Nephron progenitor cell (in vitro differentiated cells): ENCODE data around the gene RBBP8.
"Not testable (repeated sequence)": the region's sequence is repeated elsewhere in the genome, so short reads cannot be mapped to it uniquely, and the experiment has no call there.

ENCODE experiments used
- DNase-seq: peaks from one replicate; pipeline ENCODE4 v3.0.0; 2021
- H3K27ac Mint-ChIP-seq: 2 replicates; pipeline ENCODE4 v1.8.0; 2021; ENCODE audit warnings: mild to moderate bottlenecking, moderate library complexity, mixed read lengths
- H3K27me3 Mint-ChIP-seq: 2 replicates; pipeline ENCODE4 v1.8.0; 2021; ENCODE audit warnings: mild to moderate bottlenecking, low read depth, mixed read lengths; ENCODE audit not compliant: poor library complexity
- H3K36me3 Mint-ChIP-seq: 2 replicates; pipeline ENCODE4 v1.8.0; 2021; ENCODE audit warnings: low read depth, mixed read lengths
- H3K4me1 Mint-ChIP-seq: 2 replicates; pipeline ENCODE4 v1.8.0; 2021; ENCODE audit warnings: mixed read lengths
- H3K4me3 Mint-ChIP-seq: 2 replicates; pipeline ENCODE4 v1.8.0; 2021; ENCODE audit warnings: mild to moderate bottlenecking, moderate library complexity, mixed read lengths
- H3K9me3 Mint-ChIP-seq: 2 replicates; pipeline ENCODE4 v1.8.0; 2021; ENCODE audit warnings: mild to moderate bottlenecking, moderate library complexity, mixed read lengths
- CTCF ChIP-seq: fragments of 200-600 bp; sonication (generic); IDR thresholded peaks from 2 replicates; pipeline ENCODE4 v1.5.0; 2021; ENCODE audit warnings: antibody characterized with exemption

Gene RBBP8

GRCh38 chr18:22933206-22933965 is at the start of gene RBBP8:
Gene RBBP8, plus strand, starts transcription at chr18:22933328. Its CDS starts 3,524 bp downstream, at chr18:22936852.
- TF ChIP-seq CTCF: no peak
- H3K27ac Mint-ChIP-seq: peak within 1 kb of the TSS; percentile 92
- peak; percentile 92 for DNase-seq
- no peaks in the 10 kb centered on the region for H3K9me3 Mint-ChIP-seq
- H3K36me3 Mint-ChIP-seq: peaks cover 21% of the 10 kb centered on the region
- H3K27me3 Mint-ChIP-seq: peaks cover 4% of the 10 kb centered on the region
- H3K4me1 Mint-ChIP-seq: peaks cover 58% of the 10 kb centered on the region
- peak within 1 kb of the TSS; percentile 90 for H3K4me3 Mint-ChIP-seq

- no peak for DNase-seq
- Mint-ChIP-seq H3K9me3 (peaks cover 37% of the 10 kb centered on the region), H3K4me1 (peaks cover 9% of the 10 kb centered on the region), H3K27ac (no peak overlapping the region), H3K4me3 (no peak overlapping the region), H3K27me3 (no peaks in the 10 kb centered on the region), H3K36me3 (peaks cover 19% of the 10 kb centered on the region)
- no peak for TF ChIP-seq CTCF
Observed at GRCh38 chr18:22883827-22884226, 49.3 kb upstream of the RBBP8 start.

- not testable (repeated sequence) for H3K27ac Mint-ChIP-seq, H3K27me3 Mint-ChIP-seq, H3K4me1 Mint-ChIP-seq, DNase-seq, H3K4me3 Mint-ChIP-seq
- Mint-ChIP-seq H3K9me3 (peaks cover 45% of the 10 kb centered on the region), H3K36me3 (peaks cover 19% of the 10 kb centered on the region)
Observed at GRCh38 chr18:22885694-22886093, 47.4 kb upstream of the RBBP8 start.

- H3K27ac Mint-ChIP-seq: no peak overlapping the region
- peaks cover 7% of the 10 kb centered on the region for H3K27me3 Mint-ChIP-seq
- H3K36me3 Mint-ChIP-seq: peaks cover 12% of the 10 kb centered on the region
Observed at GRCh38 chr18:22899421-22899820, 33.7 kb upstream of the RBBP8 start.

GRCh38 chr18:22900558-22901238 is 32.4 kb upstream of the RBBP8 start:
- no peaks in the 10 kb centered on the region for H3K4me1 Mint-ChIP-seq
- peaks cover 16% of the 10 kb centered on the region for H3K36me3 Mint-ChIP-seq
- no peak overlapping the region for H3K4me3 Mint-ChIP-seq
- TF ChIP-seq CTCF: no peak
- peaks cover 4% of the 10 kb centered on the region for H3K27me3 Mint-ChIP-seq
- no peak overlapping the region for H3K27ac Mint-ChIP-seq
- no peak for DNase-seq
- peaks cover 10% of the 10 kb centered on the region for H3K9me3 Mint-ChIP-seq

More at GRCh38 chr18:22899421-22899820, 33.7 kb upstream of the RBBP8 start:
- DNase-seq: no peak
- H3K9me3 Mint-ChIP-seq: peaks cover 13% of the 10 kb centered on the region
- no peak overlapping the region for H3K4me3 Mint-ChIP-seq
- TF ChIP-seq CTCF: no peak
- no peaks in the 10 kb centered on the region for H3K4me1 Mint-ChIP-seq

- Mint-ChIP-seq H3K4me1 (no peaks in the 10 kb centered on the region), H3K4me3 (no peak overlapping the region), H3K27ac (no peak overlapping the region), H3K27me3 (peaks cover 4% of the 10 kb centered on the region), H3K9me3 (peaks cover 10% of the 10 kb centered on the region), H3K36me3 (peaks cover 16% of the 10 kb centered on the region)
- TF ChIP-seq CTCF: no peak
- no peak for DNase-seq
Observed at GRCh38 chr18:22902093-22902492, 31.0 kb upstream of the RBBP8 start.

GRCh38 chr18:22903248-22903647 is 29.9 kb upstream of the RBBP8 start:
- H3K27ac Mint-ChIP-seq, H3K27me3 Mint-ChIP-seq, H3K4me3 Mint-ChIP-seq, DNase-seq, H3K4me1 Mint-ChIP-seq: not testable (repeated sequence)
- peaks cover 10% of the 10 kb centered on the region for H3K9me3 Mint-ChIP-seq
- peaks cover 16% of the 10 kb centered on the region for H3K36me3 Mint-ChIP-seq
